Mammary epithelial cell (primary cell): ENCODE data around the gene SHPK.

ENCODE experiments used
- EZH2 ChIP-seq: IDR thresholded peaks from 2 replicates; pipeline ENCODE4 v1.6.1; 2012; ENCODE audit warnings: low read length, inconsistent platforms, borderline replicate concordance
- TF ChIP-seq, protein P1 (sequence below), 2 donors: IDR thresholded peaks in 1 of 2; conservative IDR thresholded peaks in 1 of 2; 2 replicates each; pipeline ENCODE4 v1.5.1; 2011 to 2012; ENCODE audit warnings: inconsistent platforms in 2 of 2, low read length in 2 of 2, mild to moderate bottlenecking in 2 of 2, control low read depth in 1 of 2, low read depth in 1 of 2; ENCODE audit not compliant: insufficient read depth in 1 of 2; ENCODE audit errors: extremely low read depth in 1 of 2

DNA sequence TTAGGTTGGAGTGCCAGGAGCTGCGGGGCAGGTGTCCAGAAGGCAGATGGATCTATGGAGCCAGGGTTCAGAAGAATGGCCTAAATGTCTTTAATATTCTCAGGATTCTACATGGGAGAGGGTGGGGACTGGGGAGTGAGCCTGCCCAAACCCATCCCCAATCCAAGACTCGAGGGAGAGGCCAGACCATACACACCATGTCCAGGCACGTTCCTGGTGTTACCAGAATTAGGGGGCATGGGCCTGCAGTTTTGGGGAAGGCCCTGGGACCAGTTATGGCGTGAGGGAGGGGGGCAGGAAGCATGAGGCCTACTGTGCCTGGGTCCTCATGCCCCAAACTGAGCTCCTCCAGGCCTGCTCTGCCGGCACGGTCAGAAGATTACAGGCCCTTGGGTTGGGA is 30.5 kb upstream of the SHPK start:
- TF ChIP-seq, protein P1, sequence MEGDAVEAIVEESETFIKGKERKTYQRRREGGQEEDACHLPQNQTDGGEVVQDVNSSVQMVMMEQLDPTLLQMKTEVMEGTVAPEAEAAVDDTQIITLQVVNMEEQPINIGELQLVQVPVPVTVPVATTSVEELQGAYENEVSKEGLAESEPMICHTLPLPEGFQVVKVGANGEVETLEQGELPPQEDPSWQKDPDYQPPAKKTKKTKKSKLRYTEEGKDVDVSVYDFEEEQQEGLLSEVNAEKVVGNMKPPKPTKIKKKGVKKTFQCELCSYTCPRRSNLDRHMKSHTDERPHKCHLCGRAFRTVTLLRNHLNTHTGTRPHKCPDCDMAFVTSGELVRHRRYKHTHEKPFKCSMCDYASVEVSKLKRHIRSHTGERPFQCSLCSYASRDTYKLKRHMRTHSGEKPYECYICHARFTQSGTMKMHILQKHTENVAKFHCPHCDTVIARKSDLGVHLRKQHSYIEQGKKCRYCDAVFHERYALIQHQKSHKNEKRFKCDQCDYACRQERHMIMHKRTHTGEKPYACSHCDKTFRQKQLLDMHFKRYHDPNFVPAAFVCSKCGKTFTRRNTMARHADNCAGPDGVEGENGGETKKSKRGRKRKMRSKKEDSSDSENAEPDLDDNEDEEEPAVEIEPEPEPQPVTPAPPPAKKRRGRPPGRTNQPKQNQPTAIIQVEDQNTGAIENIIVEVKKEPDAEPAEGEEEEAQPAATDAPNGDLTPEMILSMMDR (conservative IDR thresholded peaks at IDR 0.05 in 1 of 2, IDR thresholded peaks at IDR 0.05 in 1 of 2; ENCODE audit: extremely low read depth in 1 of 2, insufficient read depth in 1 of 2, low read depth in 1 of 2, low read length in 2 of 2): no peak
- TF ChIP-seq EZH2: no peak
